Testis (tissue), 2 donors: ENCODE results near the gene ESRP2.

Source experiments
- POLR2A ChIP-seq: fragments of 450-650 bp; IDR thresholded peaks from one replicate; pipeline ENCODE4 v1.6.1; 2017; ENCODE audit warnings: antibody characterized with exemption, mild to moderate bottlenecking, moderate library complexity
- TF ChIP-seq, protein P1 (sequence below), 3 experiments: fragments of 450-650 bp in 2 of 3; fragments of 200-600 bp in 1 of 3; sonication (generic) in 1 of 3; IDR thresholded peaks; one replicate each; pipeline ENCODE4 v1.5.1; 2016 to 2019; ENCODE audit warnings: antibody characterized with exemption in 3 of 3, mild to moderate bottlenecking in 2 of 3, moderate library complexity in 1 of 3

DNA sequence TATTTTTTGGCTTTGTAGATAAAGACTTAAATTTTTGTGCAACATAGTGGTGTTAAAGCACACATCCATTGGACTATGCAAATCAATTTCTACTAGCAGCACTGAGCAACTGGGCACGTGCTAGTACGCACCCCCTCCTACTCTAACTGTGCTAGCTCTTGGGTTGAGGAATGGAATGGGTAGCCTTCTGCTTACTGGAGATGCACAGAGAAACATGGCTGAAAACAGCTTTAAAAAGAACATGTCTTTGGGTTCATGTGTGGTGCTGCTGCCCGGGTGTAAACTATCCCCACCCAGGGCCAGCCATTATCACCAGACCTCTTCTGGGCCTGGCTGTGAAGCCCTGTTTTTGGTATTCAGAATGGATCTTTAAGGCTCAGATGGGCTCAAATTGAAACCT is 7.3 kb downstream of the ESRP2 start:
- TF ChIP-seq, protein P1, sequence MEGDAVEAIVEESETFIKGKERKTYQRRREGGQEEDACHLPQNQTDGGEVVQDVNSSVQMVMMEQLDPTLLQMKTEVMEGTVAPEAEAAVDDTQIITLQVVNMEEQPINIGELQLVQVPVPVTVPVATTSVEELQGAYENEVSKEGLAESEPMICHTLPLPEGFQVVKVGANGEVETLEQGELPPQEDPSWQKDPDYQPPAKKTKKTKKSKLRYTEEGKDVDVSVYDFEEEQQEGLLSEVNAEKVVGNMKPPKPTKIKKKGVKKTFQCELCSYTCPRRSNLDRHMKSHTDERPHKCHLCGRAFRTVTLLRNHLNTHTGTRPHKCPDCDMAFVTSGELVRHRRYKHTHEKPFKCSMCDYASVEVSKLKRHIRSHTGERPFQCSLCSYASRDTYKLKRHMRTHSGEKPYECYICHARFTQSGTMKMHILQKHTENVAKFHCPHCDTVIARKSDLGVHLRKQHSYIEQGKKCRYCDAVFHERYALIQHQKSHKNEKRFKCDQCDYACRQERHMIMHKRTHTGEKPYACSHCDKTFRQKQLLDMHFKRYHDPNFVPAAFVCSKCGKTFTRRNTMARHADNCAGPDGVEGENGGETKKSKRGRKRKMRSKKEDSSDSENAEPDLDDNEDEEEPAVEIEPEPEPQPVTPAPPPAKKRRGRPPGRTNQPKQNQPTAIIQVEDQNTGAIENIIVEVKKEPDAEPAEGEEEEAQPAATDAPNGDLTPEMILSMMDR (IDR thresholded peaks at IDR 0.05), result no peak
- no peak for TF ChIP-seq POLR2A
